ENCODE measurements around the gene CELA2B. TPM values are rescaled to one million over a fixed set of nuclear protein-coding genes. Genes with fewer than 3 reads are reported as not detected.

The CELA2B gene
- total and polyA plus RNA-seq, 2 of the 8 experiments (the other 6 are each of a cell fraction or from before 2014, with no cell fraction given) = not detected

GRCh38 chr1:15452866-15453571 is 22.9 kb upstream of the CELA2B start:
- Histone ChIP-seq H2BK5ac (ENCODE audit: low read depth, low read length) (no peak overlapping the region), H3K27ac (ENCODE audit: low read depth, low read length) (no peak overlapping the region), H3K18ac (ENCODE audit: extremely low read depth, low read length) (no peak overlapping the region), H4K20me1 (replicated peaks in 1 of 2; ENCODE audit: control insufficient read depth in 1 of 2, insufficient read depth in 2 of 2, low read length in 2 of 2) (no peaks in the 10 kb centered on the region), H2AK5ac (ENCODE audit: low read depth, low read length) (no peak overlapping the region), H3K79me1 (ENCODE audit: low read depth, low read length) (no peaks in the 10 kb centered on the region), H3K4ac (replicated peaks; ENCODE audit: insufficient read length, low read depth, low read length) (no peak overlapping the region), H4K5ac (ENCODE audit: insufficient read length, low read depth, low read length) (no peak overlapping the region), H3K9ac (replicated peaks in 1 of 4; ENCODE audit: extremely low read depth in 1 of 4, low read depth in 3 of 4, low read length in 3 of 4) (no peak overlapping the region), H4K8ac (ENCODE audit: extremely low read depth, insufficient read depth, low read length) (no peak overlapping the region), H2AFZ (ENCODE audit: low read length) (no peak overlapping the region), H3K23me2 (ENCODE audit: low read depth, low read length) (no peaks in the 10 kb centered on the region), H4K91ac (replicated peaks; ENCODE audit: insufficient read length, low read length) (no peak overlapping the region), H3K4me2 (ENCODE audit: insufficient read depth in 1 of 2, low read depth in 2 of 2, low read length in 2 of 2) (no peak overlapping the region), H3K79me2 (ENCODE audit: control insufficient read depth in 1 of 2, insufficient read depth in 2 of 2, low read length in 2 of 2) (no peaks in the 10 kb centered on the region), H2BK12ac (ENCODE audit: low read depth, low read length) (no peak overlapping the region), H2BK15ac (ENCODE audit: low read length) (no peak overlapping the region), H3K23ac (ENCODE audit: insufficient read length) (no peak overlapping the region), H3K4me1 (replicated peaks in 1 of 4; ENCODE audit: control insufficient read depth in 3 of 4, insufficient read depth in 4 of 4, low read length in 3 of 4) (no peaks in the 10 kb centered on the region), H2BK120ac (replicated peaks; ENCODE audit: low read depth, low read length) (no peak overlapping the region), H3K14ac (ENCODE audit: insufficient read length) (no peak overlapping the region), H3K56ac (replicated peaks; ENCODE audit: insufficient read length, low read depth, low read length) (no peak overlapping the region), H3K27me3 (replicated peaks in 1 of 4; ENCODE audit: control insufficient read depth in 3 of 4, extremely low read depth in 1 of 4, insufficient read depth in 3 of 4, low read length in 3 of 4) (no peaks in the 10 kb centered on the region), H3K9me3 (ENCODE audit: insufficient read depth in 2 of 2, low read depth in 1 of 2, low read length in 1 of 2) (no peaks in the 10 kb centered on the region), H3K36me3 (ENCODE audit: control insufficient read depth in 2 of 4, insufficient read depth in 4 of 4, low read length in 3 of 4) (no peaks in the 10 kb centered on the region), H2BK20ac (ENCODE audit: low read length) (no peak overlapping the region), H3K4me3 (ENCODE audit: extremely low read depth in 1 of 4, insufficient read depth in 2 of 4, low read depth in 3 of 4, low read length in 4 of 4) (no peak overlapping the region)
- 92% methylated on average over 10 of the region's 10 CpGs; no CpG with 5 or more reads in 1 of the 2 experiments for WGBS, 2 experiments (ENCODE audit: extremely low coverage in 1 of 2, insufficient coverage in 1 of 2, insufficient read length in 1 of 2, insufficient replicate concordance in 2 of 2, low coverage in 1 of 2, low lambda C conversion rate in 2 of 2, missing lambda C conversion rate in 1 of 2)
- ChIA-PET POLR2A (ENCODE audit: partially characterized antibody) (no interaction called here), CTCF (ENCODE audit: partially characterized antibody) (interaction anchor here (0.6 to 0.7 kb wide), 2 partner anchors 32 to 304 kb away, joined by 3 read pairs; no protein-coding TSS in a partner anchor)
- DNase-seq (ENCODE audit: low read depth in 1 of 2, low spot score in 2 of 2) (no peak), FAIRE-seq (no peak)
- TF ChIP-seq CEBPB (IDR thresholded peaks at IDR 0.05; ENCODE audit: low read depth, low read length) = no peak
- TF ChIP-seq PHF8 (conservative IDR thresholded peaks at IDR 0.05; ENCODE audit: low read depth, low read length) = no peak
- TF ChIP-seq RAD21 (IDR thresholded peaks at IDR 0.05 in 1 of 2, conservative IDR thresholded peaks at IDR 0.05 in 1 of 2; ENCODE audit: low read depth in 2 of 2, low read length in 2 of 2) = no peak

Data from H1 (cell line).